SU-DHL-6 (cell line): ENCODE data around the gene ODAD2.

ENCODE experiments used
- EZH2phosphoT487 ChIP-seq: fragments of 200-600 bp; sonication (generic), shearing (Covaris generic); conservative IDR thresholded peaks from 2 replicates; pipeline ENCODE4 v1.6.1; 2018; ENCODE audit warnings: mild to moderate bottlenecking, antibody characterized with exemption, low read length, moderate library complexity, mixed read lengths
- TF ChIP-seq, protein P1 (sequence below): fragments of 200-600 bp; sonication (generic); IDR thresholded peaks from one replicate; pipeline ENCODE4 v1.5.1; 2017; ENCODE audit warnings: antibody characterized with exemption, mild to moderate bottlenecking, low read length, moderate library complexity; ENCODE audit not compliant: insufficient read depth, poor library complexity, severe bottlenecking

DNA sequence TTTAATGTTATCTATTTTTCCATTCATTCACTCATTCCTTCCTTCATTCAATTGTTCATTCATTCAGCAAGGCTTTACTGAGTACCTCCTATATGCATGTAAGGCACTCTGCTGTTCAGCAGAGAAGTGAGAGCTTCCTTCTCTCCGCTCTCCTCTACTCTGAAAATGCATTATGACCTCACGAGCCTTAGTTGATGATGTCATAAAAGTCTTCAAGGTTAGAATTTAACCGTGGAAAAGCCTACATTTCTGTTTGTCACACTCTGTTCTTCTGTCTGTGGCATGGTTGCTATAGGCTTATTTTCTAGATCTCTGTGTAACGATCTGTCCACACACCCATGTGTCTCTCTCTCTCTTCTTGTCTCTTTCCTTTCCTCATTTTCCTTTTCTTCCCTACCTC lies 17.1 kb downstream of the ODAD2 start:
- TF ChIP-seq, protein P1, sequence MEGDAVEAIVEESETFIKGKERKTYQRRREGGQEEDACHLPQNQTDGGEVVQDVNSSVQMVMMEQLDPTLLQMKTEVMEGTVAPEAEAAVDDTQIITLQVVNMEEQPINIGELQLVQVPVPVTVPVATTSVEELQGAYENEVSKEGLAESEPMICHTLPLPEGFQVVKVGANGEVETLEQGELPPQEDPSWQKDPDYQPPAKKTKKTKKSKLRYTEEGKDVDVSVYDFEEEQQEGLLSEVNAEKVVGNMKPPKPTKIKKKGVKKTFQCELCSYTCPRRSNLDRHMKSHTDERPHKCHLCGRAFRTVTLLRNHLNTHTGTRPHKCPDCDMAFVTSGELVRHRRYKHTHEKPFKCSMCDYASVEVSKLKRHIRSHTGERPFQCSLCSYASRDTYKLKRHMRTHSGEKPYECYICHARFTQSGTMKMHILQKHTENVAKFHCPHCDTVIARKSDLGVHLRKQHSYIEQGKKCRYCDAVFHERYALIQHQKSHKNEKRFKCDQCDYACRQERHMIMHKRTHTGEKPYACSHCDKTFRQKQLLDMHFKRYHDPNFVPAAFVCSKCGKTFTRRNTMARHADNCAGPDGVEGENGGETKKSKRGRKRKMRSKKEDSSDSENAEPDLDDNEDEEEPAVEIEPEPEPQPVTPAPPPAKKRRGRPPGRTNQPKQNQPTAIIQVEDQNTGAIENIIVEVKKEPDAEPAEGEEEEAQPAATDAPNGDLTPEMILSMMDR: no peak
- no peak for TF ChIP-seq EZH2phosphoT487
